Subcutaneous adipose tissue (tissue), 4 donors: Measurements from ENCODE around the gene RAD51B. TPM values are rescaled to one million over a fixed set of nuclear protein-coding genes. Genes with fewer than 3 reads are reported as not detected.

Source experiments
- total RNA-seq, 4 donors: library from RNA; depleted of rRNA; stranded (reverse); fragments of >200 nt; gene quantifications; one replicate each; pipeline ENCODE4 v1.1.0, GENCODE V29; 2016
- TF ChIP-seq, protein P1 (sequence below): fragments of 450-650 bp; IDR thresholded peaks from one replicate; pipeline ENCODE4 v1.5.1; 2016; ENCODE audit warnings: low read depth, mild to moderate bottlenecking, control low read depth, antibody characterized with exemption, moderate library complexity

The RAD51B gene
- total RNA-seq, 4 donors from 2014 or later = 9.7 to 24.1 (median 16.7) TPM

DNA sequence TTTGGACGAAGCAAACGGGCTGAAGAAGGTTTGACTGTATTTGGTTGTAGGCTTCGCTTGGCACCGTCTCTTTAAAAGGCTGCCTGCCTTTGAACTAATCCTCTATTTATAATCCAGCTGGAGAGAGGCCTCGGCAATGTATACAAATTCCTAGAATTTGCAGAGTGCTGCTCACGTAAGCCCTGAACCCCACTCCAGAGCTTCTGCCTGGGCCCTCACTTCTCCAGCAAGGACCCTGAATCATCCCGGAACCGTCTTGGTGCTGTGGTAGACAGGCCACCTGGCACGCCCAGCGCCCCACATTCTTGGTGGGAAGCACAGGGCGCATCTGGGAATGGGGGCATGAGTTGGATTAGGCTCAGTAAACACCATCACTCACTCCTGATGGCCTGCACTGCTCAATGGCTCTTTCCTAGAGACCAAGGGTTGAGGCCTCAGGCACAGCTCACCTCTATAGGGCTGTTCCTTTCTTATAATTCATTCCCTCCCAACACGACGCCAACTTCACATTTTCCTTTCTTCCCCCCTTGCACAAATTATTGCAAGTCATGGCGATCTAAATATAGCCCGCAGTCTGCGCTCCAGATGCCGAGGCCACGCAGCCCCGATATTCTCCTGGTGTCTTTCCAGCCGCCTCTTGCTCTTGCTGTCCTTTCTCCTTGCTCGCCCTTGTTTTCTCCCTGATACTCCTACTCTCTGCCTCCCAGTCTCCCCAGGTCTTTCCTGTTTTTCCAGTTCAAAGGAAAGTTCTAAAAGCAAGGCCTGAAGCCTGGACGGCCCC is 832.3 kb downstream of the RAD51B start:
- TF ChIP-seq, protein P1, sequence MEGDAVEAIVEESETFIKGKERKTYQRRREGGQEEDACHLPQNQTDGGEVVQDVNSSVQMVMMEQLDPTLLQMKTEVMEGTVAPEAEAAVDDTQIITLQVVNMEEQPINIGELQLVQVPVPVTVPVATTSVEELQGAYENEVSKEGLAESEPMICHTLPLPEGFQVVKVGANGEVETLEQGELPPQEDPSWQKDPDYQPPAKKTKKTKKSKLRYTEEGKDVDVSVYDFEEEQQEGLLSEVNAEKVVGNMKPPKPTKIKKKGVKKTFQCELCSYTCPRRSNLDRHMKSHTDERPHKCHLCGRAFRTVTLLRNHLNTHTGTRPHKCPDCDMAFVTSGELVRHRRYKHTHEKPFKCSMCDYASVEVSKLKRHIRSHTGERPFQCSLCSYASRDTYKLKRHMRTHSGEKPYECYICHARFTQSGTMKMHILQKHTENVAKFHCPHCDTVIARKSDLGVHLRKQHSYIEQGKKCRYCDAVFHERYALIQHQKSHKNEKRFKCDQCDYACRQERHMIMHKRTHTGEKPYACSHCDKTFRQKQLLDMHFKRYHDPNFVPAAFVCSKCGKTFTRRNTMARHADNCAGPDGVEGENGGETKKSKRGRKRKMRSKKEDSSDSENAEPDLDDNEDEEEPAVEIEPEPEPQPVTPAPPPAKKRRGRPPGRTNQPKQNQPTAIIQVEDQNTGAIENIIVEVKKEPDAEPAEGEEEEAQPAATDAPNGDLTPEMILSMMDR = no peak

DNA sequence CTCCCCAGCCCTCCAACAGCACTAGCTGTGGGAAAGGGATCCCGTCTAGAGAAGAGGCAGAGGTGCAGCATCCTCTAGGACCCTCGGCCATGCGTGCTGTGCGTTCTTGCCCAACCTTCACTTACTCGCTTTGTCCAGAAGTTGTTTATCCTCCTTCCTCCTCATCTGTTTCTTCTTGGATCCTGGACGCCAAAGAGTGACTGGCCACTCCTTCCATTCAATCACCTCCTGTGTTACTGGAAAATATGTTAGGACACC is 832.8 kb downstream of the RAD51B start:
- TF ChIP-seq, protein P1 = no peak

DNA sequence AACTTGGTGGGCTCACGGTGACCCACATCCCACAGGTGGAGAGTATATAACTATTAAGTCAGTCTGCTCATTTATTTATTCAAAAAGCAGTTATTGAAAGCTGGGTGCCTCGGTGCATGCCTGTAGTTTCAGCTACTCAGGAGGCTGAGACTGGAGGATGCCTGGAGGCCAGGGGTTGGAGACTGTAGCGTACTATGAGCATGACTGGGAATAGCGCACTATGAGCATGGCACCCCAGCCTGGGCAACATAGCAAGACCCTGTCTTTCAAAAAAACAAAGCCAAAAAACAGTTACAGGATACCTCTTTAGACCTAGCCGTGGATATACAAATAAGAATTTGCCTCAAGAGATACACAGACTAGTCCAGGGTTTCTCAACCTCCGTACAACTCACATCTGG is 833.5 kb downstream of the RAD51B start:
- TF ChIP-seq, protein P1 = no peak

DNA sequence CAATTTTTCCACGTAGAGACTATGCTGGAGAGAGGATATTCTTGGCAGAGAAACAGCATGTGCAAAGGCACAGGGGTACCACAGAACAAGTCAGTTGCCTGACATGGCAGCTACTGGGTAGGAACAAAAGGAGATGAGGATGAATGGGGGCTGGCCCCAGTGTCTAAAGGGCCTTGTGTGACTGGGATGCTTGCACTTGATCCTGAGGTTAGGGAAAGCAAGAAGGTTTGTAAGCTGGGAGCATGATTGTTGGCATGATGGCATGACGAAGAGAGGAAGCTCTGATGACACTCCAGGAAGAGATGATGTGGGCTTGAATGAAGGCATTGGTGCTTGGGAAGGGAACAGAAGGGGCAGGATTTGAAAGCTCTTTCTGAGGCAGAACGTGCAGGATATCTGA is 834.2 kb downstream of the RAD51B start:
- TF ChIP-seq, protein P1 = no peak

DNA sequence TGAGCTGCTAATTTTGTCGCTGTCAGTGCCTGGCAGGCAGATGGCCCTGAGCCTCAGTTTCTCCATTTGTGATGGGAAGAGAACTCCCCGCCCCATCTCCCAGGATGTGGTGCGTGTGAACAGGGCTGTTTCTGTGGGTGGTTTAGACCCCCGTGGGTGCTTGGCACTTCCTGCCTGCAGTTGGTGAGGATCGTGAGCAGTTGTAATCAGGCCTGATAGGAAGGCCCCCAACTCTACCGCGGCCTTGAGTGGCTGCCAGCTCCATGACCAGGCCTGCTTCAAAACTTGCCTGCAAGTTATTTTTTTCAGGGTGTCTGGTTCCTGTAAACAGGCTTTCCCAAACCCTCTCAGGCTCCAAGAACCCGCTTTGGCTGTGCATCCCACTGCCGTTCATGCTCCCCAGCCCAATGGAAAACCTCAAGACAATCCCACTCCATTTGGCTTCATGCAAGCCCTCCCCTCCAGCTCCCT is 834.9 kb downstream of the RAD51B start:
- TF ChIP-seq, protein P1 = no peak

DNA sequence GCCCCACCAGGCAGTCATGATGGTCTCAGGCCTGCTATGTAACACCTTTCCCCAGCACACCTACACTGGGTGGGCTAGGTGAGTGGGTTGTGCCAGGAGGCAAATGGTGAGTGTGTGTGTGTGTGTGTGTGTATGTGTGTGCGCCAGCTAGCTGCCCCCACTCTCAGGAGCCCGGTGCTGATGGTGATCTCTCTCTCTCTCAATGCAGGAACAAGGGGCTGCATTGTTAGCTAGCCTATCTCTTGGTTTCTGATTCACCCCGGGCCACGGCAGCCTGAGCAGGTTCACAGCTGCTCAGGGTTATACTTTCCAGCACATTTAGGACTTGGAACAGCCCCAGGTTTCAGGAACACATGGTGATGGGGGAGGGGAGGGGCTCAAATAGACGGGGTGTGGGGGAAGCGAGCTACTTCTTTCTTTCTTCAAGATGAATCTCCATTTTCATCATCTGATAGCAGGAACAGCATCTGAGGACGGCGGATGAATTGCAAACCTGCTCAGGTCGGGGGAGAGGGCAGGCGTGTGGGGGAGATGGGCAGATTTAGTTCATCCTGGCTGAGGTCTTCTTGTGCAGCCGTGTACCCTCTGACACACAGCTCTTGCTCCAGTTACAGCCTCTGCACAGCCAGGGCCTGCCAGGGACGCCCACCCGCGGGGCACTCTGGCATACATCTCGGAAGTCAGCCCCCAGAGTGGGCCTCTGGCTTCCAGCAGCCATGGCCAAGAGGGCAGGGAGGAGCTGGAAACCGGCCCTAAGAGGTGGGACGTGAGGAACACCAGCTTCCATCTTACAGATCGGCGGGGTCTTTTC is 835.6 kb downstream of the RAD51B start:
- TF ChIP-seq, protein P1 = no peak

DNA sequence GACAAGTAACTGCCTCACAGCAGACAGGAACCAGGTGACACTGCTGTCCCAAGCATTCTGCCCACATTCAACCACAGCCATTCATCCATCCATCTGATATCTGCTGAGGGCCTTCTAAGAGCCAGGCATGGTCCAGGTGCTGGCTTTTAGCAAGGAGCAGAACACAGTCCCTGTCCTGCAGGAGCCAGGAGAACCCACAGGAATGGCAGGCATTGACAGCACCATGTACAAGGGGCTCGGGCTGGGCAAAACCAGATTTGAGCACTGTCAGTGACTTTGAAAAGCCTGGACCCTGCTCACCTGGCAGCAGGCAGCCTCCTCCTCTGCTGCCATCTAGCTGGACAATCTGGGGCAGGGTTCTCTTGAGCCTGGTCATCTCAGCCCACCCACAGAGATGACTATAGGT is 836.3 kb downstream of the RAD51B start:
- TF ChIP-seq, protein P1 = no peak
